Pons (tissue), 1 donor: ENCODE data around the gene HDLBP.

Experiments
- DNase-seq: peaks from one replicate; pipeline ENCODE4 v3.0.0-alpha.2; 2016; ENCODE audit warnings: low spot score

HDLBP gene

DNA sequence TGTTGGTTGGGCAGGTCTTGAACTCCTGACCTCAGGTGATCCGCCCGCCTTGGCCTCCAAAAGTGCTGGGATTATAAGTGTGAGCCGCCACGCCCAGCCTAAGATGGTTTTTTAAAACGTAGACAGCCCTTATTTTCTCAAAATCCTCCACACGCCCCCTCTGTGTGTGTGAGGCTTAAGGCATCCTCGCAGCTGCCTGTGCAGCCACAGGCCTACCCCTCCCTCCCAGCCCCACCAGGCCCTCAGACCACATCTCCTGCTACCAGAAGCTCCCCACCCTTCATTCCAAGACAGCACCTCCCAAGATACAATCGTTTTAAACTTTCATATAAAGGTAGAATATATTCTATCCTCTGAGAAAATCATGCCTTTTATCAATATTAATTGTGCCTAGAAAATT, 122.2 kb downstream of the HDLBP start:
- DNase-seq = no peak

DNA sequence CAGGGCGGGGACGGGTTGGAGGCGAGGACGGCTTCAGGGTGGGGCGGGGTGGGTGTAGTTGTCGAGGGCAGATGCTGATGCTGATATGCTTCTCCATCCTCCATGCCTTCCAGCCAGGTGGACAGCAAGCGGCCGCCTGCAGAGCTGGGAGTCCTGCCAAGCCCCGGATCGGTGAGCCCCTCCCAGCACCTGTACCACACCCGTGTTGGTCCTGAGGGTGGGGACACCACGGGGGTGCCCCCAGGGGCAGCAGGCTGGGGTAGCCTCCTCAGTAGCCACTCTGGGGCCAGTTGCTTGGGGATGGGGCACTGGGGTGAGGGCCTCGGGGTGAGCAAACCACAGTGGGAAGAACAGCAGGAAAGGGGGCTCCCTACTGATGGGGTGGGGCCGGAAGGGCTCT, 124.4 kb downstream of the HDLBP start:
- DNase-seq = no peak

DNA sequence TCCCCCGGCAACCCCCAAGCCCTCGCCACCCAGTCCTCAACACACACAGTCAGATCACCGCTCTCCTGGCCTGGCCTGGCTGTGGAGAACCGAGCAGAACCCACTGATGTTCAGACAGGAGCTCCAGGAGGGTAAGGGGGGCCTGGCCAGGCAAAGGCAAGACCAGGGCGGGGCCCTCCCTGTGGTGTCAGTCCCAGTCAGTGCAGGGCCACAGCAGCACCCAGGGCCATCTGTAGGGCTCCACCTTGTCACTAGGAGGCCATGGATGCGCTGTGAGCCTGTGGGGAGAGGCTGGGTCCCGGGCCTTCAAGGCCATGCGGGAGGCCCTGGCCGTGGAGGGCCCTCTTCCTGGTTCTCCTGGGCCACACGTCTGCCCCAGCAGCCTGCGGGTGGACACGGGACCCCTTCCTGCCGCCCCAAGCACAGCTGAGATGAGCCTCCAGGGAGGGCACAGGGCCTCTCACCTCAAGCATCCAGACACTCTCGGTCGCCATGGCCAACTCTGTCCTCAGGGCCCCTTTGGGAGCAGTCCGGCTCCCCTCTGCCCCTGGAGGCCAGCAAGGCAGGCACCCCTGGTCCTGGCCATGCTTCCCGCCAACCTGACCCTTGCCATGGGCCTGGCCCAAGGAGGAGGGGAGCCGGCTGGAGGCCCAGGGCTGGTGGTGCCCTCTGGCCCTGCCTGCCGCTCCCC, 125.0 kb downstream of the HDLBP start:
- no peak for DNase-seq

DNA sequence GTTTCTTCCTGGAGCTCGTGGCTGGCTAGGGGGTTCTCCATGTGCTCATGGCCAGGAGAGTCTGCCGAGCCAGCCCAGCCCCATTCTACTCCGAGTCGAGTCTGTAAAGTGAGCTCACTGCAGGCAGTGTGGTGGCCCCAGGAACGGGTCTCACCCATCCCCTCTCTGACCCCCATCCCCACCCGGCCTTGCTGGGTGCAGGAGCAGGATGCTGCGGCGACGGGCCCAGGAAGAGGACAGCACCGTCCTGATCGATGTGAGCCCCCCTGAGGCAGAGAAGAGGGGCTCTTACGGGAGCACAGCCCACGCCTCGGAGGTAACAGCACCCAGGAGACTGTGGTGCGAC, 125.6 kb downstream of the HDLBP start:
- no peak for DNase-seq

DNA sequence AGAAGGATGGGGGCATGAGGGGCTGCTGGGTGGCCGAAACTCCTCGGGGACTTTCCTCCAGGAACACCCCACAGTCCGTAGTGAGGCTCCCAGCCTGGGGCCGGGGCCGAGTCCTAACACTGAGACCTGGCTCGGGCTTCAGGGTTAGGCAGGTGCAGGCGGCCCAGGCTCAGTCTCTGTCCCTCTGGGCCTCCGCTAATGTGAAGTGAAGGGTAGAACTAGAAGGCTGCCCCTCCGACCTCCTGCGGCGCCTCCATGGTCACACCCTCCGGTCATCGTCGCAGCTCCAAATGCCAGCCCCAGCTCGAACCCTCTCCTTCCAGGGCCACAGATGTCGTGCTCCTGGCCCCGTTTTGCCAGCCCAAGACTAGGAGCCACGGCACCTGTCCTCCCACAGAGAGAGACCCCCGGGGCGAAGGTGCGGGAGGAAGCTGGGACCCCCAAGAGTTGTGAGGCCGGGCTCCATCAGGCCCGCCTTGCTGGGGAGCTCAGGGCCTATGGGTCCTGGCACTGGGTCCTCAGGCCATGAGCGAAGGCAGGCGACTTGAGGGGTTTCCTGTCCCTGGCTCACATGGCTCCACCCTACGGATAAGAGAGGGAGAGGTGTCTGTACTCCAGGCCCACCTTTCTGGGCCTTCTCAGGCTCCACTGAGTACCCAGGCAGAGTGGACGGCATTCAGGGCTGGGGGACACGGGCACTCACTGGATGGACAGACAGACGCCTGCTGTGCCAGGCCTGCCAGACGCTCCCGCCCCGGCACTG, 126.2 kb downstream of the HDLBP start:
- DNase-seq = no peak

DNA sequence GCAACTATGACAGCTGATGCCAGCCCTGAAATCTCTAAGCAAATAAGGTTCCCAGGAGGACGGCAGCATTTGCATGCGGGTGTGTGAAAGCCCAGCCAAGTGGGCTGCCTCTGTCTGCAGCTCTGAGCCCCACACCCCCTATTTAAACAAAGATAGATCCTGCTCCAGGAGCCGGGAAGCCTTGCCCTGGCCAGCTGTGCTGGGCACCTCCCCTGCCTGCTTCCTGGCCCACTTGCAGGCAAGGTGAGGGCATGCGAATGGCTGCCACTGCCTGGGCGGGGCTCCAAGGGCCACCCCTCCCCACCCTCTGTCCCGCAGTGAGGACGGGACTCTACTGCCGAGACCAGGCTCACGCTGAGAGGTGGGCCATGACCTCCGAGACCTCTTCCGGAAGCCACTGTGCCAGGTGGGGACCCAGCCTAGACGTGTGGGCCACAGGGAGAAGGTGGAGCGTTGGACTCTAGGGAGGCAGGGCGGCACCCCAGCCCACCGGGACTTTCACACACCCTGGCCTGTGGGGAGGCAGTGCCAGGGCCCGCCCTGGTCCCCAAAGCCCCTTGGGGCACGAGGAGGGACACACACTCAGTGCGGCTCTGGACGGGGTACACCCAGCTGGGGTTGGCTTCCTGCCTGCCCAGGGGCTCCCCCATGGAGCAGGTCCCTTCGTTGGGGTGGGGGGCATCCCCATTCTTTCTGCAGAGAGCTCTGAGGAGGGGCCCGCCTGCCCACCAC, 126.9 kb downstream of the HDLBP start, which contains the start of gene ANO7:
Gene ANO7 (plus strand): TSS at position 317 of the 732 bp plus-strand sequence. CDS start 1,387 bp downstream, outside the sequence.
- no peak for DNase-seq

DNA sequence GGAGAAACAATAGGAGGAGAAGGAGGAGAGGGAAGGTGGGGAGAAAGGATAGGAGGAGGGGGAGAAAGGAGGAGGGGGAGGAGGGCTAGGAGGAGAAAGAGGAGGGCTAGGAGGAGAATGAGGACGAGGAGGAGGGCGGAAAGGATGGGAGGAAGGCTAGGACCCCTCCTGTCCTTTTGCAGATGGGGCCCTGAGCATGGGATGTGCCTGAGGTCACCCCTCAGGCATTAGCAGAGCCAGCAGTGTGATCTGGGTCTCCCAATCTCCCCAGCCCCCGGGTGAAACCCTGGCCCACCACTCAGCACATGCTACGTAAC, 127.6 kb downstream of the HDLBP start:
- DNase-seq = no peak

DNA sequence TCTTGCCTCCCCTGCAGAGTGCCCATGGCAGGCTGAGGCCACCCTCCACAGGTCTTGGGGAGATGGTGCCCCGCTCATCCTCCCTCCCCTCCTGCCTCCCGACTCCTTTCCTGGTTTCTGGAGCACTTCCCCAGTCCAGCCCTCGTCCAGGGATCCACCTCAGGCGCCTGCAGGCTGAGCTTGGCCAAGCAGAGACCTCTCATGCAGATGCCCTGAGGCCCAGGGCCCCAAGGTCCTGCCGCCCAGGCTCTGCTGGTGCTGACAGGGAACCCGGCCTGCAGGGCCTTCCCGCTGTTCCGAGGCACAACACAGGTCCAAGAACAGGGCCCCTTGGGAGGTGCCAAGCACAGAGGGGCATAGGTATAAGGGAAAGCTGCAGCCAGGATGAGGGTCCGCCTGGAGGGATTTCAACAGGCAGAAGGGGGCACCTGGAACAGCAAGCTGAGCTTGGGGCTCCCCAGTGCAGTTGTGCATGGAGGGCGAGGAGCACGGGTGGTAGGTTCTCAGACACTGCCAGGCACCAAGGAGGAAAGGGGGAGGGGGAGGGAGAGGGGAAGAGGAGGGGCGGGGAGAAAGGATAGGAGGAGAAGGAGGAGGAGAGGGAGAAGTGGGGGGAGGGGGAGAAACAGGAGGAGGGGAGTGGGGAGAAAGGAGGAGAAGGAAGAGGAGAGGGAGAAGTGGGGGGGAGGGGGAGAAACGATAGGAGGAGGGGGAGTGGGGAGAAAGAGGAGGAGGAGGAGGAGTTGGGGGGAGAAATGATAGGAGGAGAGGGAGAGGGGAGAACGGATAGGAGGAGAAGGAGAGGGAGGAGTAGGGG, 128.2 kb downstream of the HDLBP start:
- no peak for DNase-seq

DNA sequence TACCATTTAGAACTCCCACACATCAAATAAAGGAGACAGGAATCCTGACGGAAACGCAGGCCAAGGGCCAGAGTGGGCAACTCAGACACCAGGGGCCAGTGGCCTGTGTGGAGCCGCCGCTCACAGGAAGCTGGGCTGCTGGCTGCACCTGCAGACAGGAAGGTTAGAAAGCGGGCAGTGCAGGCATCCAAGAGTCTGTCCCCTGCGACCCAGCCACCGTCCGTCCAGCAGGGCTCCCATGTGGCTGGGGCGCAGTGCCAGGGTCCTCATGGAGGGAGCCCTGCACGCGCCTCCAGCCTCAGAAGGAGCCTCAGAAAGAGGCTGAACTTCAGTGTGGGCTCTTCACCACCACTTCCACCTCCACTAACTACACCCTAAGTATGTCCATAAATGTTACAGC, 129.5 kb downstream of the HDLBP start:
- no peak for DNase-seq

DNA sequence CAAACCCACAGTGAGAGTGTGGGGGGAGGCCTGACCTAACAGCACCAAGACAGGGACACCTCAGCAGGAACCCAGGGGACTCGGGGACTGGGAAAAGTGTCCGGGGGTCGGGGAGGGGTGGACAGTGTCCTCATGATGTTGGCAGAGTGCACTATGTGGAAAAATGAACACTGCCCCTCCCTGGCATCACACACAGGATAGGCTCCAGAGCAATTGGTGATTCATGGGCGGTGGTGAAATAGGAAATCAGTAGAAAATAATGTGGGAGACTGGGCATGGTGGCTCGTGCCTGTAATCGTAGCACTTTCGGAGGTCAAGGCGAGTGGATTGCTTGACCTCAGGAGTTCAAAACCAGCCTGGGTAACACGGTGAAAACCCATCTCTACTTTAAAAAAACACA, 130.6 kb downstream of the HDLBP start:
- DNase-seq = no peak

DNA sequence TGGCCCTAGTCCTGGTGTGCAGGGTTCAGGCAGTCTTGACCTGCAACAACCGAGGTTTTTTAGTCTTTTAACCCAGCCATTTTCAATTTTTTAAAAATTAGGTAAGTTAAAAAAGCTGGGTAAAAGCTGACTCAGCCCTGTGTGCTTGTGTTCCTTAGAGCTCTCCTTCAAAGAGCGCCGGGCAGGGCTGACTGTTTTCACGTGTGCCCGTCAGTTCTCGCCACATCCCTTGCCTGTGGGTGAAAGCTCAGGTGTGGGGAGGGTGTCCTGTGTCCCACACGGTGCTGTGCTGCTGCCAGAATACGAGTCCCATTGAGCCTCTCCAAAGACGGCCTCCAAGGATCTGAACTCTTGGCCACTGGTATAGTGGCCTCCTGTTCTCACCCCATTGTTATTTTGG, 132.3 kb downstream of the HDLBP start:
- no peak for DNase-seq

DNA sequence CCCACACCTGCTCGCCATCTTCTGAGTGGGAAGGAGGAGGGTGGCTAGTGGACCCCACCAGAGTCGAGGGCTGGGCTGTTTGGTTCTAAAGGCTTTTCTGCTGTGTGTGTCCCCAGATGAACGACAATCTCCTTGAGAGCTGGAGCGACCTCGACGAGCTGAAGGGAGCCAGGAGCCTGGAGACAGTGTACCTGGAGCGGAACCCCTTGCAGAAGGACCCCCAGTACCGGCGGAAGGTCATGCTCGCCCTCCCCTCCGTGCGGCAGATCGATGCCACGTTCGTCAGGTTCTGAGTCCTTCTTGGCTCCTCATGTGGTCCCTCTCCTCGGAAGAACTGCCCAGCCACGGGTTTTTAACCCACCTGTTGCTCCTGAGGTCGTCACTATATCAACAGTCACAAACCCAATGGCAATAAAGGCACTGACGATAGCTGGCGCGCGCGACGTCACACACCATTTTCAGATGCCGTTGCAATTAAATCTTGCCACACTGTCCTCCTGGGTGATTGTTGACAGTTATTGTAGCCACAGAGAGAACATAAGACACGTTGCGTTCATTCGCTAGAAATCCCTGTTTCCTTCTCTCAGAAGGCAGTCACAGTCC, 132.8 kb downstream of the HDLBP start:
- DNase-seq = no peak

DNA sequence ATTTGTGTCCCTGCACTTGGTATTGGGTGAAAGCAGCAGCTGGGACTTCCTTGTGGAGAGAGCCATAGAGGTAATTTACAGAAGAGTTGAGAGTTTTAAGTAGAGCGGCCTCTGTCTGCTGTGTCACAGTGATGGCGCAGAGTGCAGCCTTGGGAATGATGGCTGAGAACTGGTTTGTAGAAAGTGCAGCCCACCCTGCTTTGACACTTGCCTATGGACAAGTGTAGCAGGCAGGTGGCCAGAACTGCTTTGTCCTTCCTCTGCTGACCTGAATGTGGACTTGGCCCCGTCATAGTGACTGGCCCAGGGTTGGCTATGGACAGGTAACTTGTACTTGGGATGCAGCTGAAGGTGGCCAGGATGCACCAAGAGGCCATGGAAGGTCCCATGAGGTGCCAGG, 133.3 kb downstream of the HDLBP start:
- no peak for DNase-seq

DNA sequence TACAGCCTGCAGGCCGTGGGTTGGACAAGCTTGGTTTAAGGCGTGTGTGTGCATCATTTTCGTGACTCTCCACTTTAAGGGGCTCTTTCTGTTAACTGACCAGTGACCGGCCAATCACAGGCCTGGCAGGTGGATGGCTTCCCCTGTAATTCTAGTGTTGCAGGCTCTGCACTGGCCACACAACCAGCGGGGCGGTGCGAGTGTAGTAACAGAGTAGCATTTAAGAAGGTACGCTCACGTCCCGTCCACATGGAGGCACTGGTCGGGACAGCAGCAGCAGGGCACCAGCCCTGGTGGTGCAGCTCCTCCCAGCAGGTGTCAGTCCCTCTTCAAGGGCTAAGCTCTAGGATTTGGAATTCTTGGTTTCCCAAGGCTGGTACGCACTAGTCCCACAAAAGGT, 135.0 kb downstream of the HDLBP start:
- no peak for DNase-seq

DNA sequence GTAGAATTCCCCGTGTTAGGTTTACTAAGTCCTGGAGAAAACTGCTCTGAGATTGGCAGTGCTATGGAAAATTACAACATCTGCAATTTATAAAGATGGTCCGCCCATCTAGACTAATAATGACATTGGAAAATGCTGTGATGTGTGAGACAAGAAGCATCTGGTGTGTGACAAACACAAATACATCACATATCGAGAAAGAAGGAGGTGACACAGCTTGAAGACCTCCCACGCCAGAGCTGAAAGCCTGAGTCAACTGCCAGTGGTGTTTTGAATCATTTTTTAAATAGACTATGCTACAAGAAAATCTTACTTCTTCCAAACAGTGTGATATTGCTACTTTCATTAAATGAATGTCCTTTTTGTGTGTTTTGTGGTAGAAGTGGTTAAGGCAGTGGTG, 135.6 kb downstream of the HDLBP start:
- DNase-seq = no peak

DNA sequence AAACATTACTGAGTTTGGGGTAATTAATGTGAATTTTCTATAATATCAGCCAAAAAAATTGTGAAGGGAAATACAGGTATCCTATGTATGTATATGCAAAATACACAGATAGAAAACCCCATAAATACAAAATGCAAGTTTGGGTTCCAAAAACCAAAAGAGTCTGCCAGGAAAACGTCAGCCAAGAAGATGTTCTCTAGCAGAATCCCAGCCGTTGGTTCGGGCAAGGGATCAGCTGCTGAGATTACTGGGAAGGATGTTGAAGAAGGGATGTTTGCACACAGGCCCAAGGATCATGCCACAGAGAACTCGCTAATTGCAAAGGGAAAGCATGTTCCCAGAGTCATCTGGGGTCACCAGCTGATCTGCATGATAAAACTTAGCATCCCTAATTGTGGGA, 136.5 kb downstream of the HDLBP start:
- no peak for DNase-seq

DNA sequence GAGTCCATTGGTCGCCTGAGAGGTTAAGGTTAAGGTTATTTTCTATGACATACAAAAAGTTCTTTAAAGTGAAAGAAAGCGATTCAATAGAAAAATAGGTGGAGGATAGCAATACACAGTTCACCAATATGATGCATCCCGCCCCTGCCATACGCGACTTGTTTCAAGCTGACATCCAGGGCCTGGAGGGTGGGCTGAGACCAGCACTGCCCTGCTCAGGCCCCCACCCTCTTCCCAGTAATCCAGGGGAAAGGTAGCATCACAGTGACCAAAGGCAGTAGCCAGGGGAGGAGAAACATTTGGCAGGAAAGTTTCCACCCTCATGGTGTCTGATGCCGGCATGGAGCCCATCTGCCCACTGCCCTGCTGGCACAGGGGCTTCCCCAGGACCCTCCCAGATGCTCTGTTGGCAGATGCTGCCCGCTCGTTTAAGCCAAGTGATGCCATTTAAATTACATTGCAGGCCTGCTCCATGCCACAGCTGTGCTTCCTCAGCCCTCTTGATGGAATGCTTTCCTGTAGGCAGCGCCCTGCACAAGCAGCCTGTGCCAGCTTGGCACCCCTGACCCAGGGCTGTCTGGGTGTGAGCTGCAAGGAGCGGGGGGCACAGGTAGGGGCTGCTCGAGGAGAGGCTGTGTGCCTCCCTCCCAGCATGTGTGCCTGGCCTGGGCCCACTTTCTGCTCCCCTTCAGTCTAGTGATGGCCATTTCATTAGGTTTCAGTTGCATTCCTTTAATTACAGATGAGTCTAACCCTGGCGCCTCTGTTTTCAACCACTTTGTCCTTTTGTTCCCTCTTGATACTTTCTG, 137.7 kb downstream of the HDLBP start:
- DNase-seq = no peak
